Erythroblast (primary cell): Measurements from ENCODE around the gene CFAP410.

Experiments used
- DNase-seq, 2 experiments: peaks; one replicate each; lab custom pipeline; 2025; lab: John Stamatoyannopoulos, UW
- GATA1 ChIP-seq: IDR thresholded peaks from 2 replicates; pipeline ENCODE4 v1.6.1; 2011; ENCODE audit warnings: low read depth, mild to moderate bottlenecking, control low read depth, low read length, moderate library complexity
- POLR2A ChIP-seq: IDR thresholded peaks from 2 replicates; pipeline ENCODE4 v1.6.1; 2011; ENCODE audit warnings: mild to moderate bottlenecking, low read length

Gene CFAP410

DNA sequence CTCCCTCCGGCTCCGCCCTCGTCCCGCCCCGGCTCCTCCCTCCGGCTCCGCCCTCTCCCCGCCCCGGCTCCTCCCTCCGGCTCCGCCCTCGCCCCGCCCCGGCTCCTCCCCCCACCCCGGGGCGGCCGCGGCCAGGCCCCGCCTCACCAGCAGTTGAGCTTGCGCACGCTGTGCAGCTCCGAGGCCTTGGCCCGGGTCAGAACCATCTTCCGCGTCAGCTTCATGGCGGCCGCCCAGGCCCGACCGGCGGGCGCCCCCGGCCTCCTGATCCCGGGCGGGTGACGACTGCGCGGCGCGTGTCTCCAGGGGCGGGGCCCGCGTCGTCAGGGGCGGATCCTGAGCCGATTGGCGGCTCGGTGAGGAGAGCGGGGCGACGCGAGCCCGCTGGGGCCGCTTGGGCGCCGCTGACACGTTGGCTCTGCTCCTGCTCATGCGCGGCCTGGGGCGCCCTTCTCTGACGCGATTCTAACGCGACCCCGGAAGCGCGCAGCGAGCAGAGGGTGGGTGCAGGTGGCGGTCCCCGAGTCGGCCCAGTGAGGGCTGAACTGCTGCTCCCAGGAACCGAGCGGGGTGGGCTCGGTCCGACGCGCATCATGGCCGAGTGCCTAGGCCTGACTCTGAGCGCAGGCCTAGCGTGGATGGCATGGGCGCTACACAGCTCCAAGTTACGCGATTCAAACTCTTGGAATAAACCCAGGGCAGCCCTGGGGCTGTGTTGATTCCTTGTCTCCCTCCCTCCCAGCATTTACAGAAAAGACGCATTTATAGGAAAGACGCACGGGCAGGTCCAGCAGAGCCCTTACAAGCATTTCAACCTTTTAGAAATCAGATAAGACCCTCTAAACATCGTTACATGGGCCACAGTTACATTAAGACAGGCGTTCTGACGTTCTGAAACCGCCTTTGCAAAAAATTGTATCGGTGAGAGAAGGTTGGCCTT is at the start of gene CFAP410:
Gene CFAP410 (minus strand): TSS at position 420 of the 940 bp plus-strand sequence. CDS start 196 bp downstream, at position 224.
- DNase-seq, result peak; percentile 96 to 97

GRCh38 chr21:44384968-44385367 is 45.8 kb upstream of the CFAP410 start:
- no peak for DNase-seq
- TF ChIP-seq GATA1 (no peak), POLR2A (no peak)

More for the DNA sequence above, at the start of gene CFAP410:
- no peak for TF ChIP-seq GATA1
- peak; percentile 98 for TF ChIP-seq POLR2A

DNA sequence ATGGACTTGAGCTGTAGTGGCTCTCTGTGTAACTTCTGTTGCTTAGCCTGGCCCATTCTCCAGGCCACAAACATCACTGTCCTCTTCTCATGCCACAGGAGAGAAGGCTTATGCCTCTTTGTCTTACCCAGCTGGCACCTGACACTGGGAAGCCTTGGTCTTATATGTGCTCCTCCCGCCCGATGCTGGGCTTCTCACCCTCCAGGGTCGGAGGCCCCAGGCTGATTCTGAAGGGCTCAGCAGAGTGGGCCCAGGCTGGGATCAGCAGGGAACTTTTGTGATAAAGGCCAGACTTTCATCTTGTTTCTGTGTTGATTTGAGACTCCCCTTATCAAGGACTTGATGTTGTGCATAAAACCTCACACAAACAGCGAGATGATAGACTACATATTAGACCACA is 44.0 kb upstream of the CFAP410 start:
- no peak for TF ChIP-seq GATA1
- no peak for DNase-seq

DNA sequence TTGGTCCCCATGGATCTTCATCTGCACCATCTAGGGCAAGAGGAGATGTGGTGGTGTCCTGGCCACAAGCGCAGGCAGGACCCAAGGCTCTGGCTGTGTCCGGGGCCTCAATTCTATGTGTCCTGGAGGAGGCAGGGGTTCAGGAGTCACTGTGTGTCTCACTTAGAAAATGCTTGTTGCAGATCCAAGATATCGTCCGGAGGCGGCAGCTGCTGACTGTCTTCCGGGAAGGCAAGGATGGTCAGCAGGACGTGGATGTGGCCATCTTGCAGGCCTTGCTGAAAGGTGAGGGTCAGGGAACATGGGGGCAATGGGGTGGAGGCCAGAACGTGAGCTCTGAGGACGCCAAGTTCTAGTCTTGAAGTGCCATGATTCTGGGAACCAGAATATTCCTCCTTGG is 43.3 kb upstream of the CFAP410 start:
- TF ChIP-seq GATA1 (no peak), POLR2A (no peak)
- no peak for DNase-seq

GRCh38 chr21:44381874-44382273 is 42.7 kb upstream of the CFAP410 start:
- TF ChIP-seq POLR2A (no peak), GATA1 (no peak)
- no peak for DNase-seq

GRCh38 chr21:44380876-44381275 is 41.7 kb upstream of the CFAP410 start:
- no peak for TF ChIP-seq POLR2A
- TF ChIP-seq GATA1, result no peak
- no peak for DNase-seq

DNA sequence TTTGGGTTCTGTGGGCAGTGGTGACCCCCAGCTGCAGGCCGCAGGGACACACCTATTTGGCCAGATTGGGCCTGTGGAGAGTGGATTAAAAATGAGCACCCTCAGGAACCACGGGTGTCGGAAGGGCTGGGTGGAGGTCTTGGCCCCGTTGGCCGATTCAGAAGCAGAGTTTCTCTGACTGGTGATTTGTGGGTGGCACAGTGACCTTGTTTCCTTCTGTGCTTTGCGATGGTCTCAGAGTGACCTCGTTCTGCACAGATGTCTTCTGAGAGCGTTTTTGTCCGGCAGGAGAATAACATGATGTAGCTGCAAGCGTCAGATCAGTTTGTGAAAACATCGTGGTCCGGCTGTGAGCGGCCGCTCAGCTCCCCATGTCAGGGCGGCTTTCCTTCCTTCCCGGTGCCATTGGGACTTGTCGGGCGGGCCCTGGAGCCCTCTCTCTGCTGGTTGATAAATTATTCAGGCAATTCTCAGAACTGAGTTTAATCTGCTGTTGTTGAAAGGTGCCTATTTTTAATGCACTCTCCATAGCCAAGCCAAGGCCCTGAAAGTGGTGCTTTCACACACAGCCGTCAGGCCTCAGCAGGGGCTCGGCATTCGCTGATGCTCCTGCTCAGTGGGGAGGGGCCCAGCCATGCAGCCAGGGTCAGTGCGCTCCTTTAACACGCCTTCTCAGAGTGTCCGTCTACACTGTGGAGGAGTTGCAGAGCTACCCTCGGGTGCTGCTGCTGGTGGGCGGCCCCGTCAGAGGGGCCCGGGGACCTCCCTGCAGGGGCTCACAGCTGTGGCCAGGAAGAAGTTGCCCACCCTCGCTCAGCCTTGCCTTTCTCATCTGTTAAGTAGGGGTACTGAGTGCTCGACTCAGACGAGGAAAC is 41.0 kb upstream of the CFAP410 start:
- no peak for DNase-seq
- no peak for TF ChIP-seq POLR2A
- no peak for TF ChIP-seq GATA1

GRCh38 chr21:44379515-44379848 is 40.3 kb upstream of the CFAP410 start:
- TF ChIP-seq GATA1, result no peak
- TF ChIP-seq POLR2A, result no peak

DNA sequence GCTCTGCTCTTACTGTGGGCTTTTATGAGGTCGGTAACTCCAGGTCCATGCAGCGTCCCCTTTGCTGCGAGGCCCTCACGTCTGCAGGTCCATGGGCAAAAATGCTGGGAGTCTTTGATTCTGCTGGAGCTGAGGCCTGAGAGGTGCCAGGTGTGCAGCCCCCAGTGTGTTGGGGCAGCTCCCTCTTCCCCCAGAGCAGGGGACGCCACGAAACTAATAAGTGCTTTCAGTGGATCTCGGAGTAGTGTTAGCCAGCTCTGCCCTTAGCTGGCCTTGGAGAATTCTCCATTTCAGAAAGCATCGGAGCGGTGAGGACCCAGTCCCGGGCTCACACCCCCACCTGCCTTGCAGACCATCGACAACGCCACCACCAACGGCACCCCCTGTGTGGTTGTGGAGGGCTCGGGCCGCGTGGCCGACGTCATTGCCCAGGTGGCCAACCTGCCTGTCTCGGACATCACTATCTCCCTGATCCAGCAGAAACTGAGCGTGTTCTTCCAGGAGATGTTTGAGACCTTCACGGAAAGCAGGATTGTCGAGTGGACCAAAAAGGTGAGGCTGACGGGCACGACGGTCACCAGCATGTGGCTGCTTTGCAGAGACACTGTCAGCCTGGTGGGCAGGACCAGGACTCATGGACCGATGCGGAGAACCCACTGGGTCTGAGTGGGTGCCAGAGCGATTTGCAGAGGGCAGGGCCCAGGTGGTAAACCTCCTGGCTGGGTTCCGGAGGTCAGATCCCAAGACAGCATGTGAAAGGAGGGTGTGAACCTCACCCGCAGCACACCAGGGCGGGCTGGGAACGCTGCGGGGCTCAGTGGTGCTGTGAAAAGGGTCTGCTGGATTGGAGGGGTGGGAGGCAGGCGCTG is 39.7 kb upstream of the CFAP410 start:
- TF ChIP-seq GATA1, result no peak
- TF ChIP-seq POLR2A, result no peak
- no peak for DNase-seq

More at GRCh38 chr21:44379515-44379848, 40.3 kb upstream of the CFAP410 start:
- DNase-seq, result no peak

GRCh38 chr21:44377922-44378645 is 38.9 kb upstream of the CFAP410 start:
- DNase-seq, result no peak
- TF ChIP-seq GATA1 (no peak), POLR2A (no peak)

DNA sequence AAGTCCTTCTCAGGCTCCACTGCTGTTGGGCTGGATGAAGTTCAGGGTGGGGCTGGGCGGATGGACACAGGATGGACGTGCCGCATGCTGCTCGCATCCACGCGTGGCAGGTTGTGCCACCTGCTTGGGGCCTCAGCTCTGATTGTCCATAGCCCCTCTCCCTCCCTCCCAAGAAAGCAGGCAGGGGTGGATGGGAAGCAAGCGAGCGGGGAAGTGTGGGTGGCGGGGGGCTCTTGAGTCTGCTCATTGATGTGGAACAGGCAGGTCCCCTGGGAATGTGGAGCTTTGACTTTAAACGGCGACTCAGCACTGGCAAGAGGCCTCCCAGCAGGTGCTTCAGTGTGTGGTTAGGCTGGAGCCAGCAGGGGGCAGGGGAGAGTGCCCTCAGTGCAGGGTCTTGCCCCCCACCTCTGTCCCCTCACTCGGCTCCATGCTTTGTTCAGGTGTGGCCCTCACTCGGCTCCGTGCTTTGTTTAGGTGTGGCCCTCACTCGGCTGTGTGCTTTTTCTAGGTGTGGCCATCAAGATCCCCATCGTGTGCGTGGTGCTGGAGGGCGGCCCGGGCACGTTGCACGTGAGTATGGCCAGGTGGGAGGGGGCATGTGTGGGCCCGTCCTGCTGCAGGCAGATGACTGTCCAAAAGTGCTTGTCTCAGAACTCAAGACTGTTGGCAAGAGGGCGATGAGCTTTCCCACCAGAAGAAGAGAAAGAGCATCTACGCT is 38.2 kb upstream of the CFAP410 start:
- no peak for TF ChIP-seq GATA1
- TF ChIP-seq POLR2A, result no peak
- DNase-seq, result no peak

DNA sequence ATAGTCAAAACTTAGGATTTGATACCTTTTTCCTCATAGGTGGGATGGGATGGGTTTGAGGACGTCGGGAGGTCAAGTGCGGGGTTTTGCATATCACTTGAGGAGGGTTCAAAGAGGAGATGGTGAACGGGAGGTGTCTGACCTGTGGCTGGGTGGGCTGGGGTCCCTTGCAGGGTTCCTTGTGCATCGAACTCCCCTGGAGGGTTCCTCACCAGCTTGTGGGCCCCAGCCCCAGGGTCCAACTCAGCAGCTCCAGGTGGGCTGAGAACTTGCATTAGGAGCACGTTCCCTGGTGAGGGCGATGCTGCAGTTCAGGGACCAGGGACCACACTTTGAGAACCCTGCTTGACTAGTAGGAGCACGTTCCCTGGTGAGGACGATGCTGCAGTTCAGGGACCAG is 37.4 kb upstream of the CFAP410 start:
- TF ChIP-seq GATA1, result no peak
- TF ChIP-seq POLR2A, result no peak
- no peak for DNase-seq
